ENCODE data around the gene RASL12. TPM values are rescaled to one million over a fixed set of nuclear protein-coding genes. Genes with fewer than 3 reads are reported as not detected.
"Not testable (repeated sequence)": the region's sequence is repeated elsewhere in the genome, so short reads cannot be mapped to it uniquely, and the experiment has no call there.

Gene RASL12
- total RNA-seq, 2 donors from 2014 or later = 53.3 to 63.3 TPM

DNA sequence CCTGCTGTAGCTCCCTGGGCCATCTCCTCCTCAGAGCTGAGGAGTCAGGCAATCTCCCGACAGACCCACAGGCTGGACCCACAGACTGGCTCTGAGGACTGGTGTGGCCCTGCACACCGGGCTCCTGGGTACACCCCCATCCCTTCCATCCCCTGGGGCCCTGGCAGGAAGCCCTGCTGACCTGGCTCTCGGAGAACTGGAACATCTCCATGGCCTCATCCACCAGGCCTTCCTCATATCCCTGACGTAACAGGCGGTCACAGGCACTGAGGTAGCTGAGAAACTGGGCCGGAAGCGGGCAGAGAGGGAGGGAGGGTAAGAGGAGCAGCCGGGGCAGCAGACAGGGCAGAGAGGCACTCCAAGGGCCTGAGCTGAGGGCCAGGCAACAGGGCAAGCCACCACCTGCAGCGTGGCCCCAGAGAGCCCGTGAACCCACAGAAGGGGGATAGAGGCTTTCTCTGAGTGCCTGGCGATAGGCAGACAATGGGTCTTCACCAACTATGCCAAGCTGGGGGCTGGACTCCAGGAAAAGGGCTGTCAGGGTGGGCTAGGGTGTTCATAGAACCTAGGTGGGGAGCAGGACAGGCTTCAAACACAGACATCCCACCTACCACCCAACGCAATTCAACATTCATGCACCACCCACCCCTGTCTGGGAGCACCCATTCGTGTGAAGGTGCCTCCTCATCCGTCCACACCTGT, 26.7 kb upstream of the RASL12 start:
- intact Hi-C loops (cut with DNase I) = no loop called here
- peak; percentile 49 for DNase-seq
- ATAC-seq = peak; percentile 45 to 57

DNA sequence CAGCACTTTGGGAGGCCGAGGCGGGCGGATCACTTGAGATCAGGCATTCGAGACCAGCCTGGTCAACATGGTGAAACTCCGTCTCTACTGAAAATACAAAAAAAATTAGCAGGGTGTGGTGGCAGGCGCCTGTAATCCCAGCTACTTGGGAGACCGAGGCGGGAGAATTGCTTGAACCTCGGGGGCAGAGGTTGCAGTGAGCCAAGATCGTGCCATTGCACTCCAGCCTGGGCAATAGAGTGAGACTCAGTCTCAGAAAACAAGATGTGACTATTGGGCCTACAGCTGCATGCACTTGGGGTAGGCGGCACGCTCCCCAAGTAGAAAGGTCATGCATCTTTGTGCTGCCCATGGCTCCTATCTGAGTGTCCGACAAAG, 26.0 kb upstream of the RASL12 start:
- intact Hi-C loops (cut with DNase I); DNase-seq; ATAC-seq: not testable (repeated sequence)

DNA sequence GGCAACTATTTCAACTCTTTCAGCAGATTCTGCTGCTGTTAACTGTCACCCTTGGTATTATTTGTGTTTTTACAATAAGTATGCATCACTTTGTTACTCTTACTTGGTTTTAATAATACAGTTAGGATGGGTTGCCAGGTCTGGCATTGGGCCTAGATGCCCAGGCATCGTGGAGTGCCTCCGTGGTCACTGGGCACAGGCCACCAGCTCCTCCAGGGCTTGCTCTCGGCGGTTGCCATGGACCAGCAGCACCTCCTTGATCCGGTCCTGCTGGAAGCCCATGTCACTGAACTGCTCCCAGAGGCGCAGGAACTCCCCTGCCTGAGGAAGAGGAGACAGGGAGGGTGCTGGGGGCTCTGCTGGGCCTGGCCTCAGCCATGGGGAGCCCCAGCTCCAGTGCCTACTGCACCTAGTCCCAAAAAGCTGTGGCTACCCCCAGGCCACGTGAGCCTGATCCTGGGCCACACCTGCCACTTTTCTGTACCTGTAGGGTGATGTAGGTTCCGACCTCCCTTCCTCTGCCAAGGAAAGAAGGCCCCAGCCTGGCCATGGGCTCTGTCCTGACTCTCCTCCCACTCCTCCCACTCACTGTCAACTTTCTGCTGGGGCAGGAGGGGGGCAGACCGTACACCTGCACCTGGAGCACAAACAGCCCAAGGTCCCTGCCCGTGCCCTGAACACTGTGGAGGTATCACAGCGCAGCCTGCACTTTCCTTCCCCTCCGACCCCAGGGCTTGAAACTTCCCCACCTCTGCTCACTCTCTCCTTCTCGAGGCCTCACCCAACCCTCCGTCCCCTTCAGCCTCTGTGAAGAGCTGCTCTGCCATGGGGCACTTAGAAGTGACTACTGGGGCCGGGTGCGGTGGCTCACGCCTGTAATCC, 25.4 kb upstream of the RASL12 start:
- ATAC-seq = no peak
- intact Hi-C loops (cut with DNase I) = no loop called here
- DNase-seq = no peak

DNA sequence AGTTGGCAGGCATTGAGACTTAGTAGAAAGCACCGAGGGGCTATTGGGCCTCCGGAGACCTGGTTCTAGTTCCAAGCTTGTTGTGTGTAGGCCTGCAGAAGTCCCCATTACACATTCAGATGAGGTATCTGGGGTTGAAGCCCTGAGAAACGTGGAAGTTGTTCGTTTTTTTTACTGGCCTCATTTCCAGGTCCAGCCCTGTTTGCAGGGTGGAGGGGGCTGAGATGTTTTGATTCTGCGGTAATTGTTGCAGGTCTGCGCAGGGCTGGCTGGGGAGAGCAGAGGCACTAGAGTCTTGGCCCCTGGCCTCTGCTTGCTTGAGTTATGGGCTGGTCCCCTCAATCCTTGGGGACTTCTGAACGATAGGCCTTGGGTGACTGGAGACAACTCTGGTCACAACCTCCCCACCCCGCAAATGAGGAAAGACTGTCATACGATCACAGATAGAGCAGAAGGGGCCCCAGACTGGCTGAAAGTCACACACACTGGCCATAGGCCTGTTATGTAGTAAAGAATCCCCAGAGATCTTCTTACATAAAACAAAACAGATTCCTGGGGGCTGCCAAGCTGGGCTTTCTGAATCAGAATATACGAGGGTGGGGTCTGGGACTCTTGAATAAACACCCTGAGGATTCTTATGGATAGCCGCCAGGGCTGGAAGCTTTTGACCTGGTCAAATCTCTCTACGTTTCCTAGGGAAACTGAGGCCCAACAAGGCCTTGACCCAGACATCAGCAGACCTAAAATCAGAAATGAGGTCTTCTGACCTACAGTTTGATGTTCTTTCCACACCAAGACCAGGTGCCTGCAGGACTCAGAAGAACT, 24.4 kb upstream of the RASL12 start:
- no peak for ATAC-seq
- intact Hi-C loops (cut with DNase I) = no loop called here
- no peak for DNase-seq

DNA sequence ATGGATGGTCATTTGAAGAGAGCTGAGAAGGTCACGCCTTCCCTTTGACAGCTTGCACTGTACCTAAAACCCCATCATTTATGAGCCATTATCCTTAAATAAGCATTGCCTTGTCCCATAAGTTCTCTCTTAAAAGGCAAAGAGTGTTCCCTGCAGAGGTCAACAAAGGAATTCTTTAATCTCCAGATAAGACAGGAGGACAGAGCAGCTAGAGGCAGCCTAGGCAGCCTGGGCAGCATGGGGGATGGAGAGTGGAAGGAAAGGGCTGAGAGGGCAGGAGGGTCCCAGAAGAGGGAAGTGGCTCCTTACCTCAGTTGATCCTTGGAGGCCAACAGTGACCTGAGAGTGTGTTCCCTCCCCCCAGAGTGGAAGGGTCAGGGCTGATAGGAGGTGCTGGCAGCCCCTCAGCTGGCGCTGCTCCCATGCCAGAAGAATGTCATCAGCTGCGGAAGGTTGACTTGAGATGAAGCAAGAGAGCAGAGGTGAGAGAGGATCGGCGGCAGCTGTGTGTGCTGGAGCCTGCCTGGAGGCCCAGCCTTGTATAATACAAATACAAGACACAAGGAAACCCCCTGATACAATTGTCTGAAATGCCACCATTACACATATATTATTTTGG, 21.5 kb upstream of the RASL12 start:
- intact Hi-C loops (cut with DNase I) = loop anchor here in 1 of 2 donors (5.0 kb wide), 1 partner anchor 37 kb away; no protein-coding TSS in a partner anchor
- ATAC-seq (peak; percentile 17 to 42), DNase-seq (peak; percentile 68)

DNA sequence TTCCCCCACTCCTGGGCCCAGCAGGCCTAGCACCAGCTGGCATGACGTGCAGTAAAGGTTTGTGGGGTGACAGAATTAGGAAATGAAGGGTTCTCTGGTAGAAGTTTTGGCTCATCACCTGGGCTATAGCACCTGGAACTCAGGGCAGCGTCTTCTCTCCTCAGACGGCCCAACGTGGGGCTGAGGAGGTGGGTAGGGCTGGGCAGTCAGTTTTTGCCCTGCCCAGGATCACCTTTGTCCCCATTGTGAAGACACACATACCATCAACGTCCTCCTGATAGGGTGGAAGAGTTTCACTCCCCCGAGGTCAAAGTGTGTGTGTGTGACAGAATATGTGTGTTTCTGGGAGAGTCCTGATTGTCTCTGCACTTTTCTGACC, 20.8 kb upstream of the RASL12 start:
- ATAC-seq (no peak), DNase-seq (no peak)
- intact Hi-C loops (cut with DNase I) = loop anchor here in 1 of 2 donors (5.0 kb wide), 1 partner anchor 36 kb away; no protein-coding TSS in a partner anchor

DNA sequence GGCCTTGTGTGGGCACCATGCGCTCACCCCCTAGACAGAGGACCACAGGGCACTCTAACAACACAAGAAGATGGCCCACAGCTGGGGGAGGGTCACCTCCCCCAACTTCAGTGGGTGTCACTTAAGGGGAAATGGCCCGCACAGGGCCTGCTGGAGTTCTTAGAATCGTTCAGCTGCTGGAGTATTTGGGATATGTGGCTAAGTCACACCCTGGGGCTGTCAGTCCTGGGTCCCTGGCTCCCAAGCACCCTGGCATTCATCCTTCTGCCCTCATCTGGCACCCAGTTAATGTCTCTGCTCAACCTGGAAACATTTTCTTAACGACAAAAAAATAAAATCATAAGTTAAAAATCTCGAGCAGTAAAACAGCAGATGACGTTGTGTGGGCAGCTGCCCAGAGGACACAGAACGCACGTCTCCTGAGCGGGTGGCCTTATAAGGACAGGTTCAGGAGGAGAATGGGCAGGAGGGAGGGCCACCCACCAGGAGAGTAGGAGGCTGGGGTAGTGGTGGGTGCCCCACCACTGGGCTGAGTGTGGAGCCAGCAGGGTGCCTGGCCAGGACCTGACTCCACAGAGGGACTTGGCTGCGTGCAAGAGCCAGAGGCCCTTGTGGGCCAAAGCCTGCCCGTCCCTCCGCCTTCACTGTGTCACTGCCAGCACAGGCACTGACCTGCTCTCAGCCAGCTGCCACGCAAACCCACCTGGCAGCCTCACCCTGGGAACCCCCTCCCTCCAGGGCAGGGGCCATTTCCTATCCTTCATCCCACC, 20.3 kb upstream of the RASL12 start:
- peak; percentile 77 to 81 for ATAC-seq
- DNase-seq = peak; percentile 75
- intact Hi-C loops (cut with DNase I) = loop anchor here in 1 of 2 donors (5.0 kb wide), 1 partner anchor 36 kb away; no protein-coding TSS in a partner anchor

DNA sequence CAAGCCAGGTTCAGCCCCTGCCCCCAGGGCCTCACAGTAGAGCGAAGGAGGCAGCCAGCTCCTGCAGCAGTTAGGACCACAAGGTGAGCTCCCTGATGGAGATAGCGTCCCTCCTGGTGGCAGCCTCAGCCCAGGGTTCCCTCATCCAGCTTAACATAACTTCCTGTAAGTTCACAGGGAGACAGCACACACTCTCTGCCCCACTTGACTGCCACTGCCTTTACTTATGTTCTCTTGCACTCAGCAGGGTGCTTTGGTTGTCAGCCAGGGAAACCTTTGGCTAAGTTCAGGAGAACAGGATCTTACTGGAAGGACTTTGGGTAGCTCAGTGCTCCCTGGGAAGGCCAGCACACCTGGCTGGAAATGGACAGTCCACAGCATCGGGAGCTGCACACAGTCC, 19.6 kb upstream of the RASL12 start:
- DNase-seq (no peak), ATAC-seq (no peak)
- intact Hi-C loops (cut with DNase I) = loop anchor here in 1 of 2 donors (5.0 kb wide), 1 partner anchor 35 kb away; no protein-coding TSS in a partner anchor

DNA sequence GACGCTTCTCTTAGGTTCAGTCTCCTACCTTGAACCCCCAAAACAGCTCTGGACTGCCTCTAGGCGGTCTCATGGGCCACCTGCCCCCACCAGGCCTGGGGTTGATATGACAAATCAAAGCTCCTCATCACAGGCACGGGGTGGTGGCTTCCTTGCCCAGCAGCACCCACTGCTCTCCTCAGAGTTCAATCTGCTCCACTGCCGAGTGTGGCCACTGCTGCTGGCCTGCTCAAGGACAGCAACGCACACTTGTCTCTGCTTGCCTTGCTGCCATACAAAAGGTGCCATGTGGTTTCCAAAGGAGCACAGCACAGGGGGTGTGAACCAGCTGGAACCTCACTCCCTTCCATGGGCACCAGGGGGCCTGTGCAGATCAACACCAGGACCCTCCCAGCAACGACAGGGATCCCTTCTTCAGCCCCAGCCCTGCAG, 18.9 kb upstream of the RASL12 start:
- intact Hi-C loops (cut with DNase I) = loop anchor here in 1 of 2 donors (5.0 kb wide), 1 partner anchor 34 kb away; no protein-coding TSS in a partner anchor
- ATAC-seq = no peak
- no peak for DNase-seq

DNA sequence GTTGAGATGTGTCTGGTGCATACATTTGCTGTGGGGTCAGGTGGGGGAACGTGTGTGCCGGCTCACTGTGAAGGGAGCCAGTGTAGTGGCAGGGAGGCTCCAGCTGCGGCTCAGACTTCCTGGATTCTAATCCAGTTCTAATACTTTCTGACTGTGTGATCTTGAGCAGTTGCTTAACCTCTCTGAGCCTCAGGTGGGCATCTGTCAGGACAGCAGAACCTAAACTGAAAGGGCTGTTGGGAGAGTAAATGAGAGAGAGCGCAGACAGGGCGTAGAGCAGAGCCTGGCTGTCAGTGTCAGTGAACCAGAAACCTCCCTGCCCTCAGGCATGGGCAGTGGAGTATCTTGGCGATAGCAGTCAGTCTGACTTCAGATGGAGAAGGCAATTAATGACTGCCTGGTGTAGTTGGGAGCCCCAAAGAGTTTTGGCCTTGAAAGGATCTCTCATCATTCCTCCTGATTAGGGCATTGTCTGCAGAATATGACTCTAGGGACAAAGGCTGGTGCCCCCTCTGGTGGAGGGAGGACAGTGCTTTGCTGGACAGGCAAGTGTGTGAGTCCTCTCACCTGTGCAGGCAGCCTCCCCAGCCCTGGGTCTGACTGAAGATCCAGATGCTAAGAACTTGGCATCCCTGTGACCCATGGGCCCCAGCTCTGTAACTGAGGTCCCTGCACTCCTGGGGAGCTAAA, 18.3 kb upstream of the RASL12 start:
- DNase-seq = no peak
- intact Hi-C loops (cut with DNase I) = loop anchor here in 1 of 2 donors (5.0 kb wide), 1 partner anchor 34 kb away; no protein-coding TSS in a partner anchor
- ATAC-seq = no peak

DNA sequence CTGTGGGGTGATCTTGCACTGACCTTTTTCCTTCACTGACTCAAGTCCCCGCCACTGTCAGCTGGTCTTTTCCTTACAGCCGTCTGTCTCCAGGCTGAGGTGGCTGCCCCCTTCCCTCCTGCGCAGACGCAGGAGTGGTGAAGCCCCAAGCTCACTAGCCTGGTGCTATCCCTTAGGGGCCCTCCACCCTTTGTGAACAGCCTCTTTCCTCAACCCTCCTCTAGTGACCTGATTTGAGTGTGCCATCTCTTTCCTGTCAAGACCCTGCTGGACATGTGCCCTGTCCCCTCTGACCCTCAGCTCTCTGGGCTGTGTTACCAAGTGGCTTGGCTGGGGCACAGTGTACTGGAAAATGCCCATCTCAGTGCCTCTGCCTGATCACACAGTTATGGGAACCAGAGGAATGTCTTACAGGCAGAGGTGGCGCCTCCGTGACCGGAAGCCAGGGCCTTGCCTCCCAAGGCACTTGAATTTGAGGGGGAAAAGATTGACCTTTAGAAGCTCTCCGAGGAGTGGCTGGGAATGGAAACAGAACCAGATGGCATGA, 17.5 kb upstream of the RASL12 start:
- DNase-seq = no peak
- intact Hi-C loops (cut with DNase I) = loop anchor here in 1 of 2 donors (5.0 kb wide), 1 partner anchor 33 kb away; no protein-coding TSS in a partner anchor
- no peak for ATAC-seq

DNA sequence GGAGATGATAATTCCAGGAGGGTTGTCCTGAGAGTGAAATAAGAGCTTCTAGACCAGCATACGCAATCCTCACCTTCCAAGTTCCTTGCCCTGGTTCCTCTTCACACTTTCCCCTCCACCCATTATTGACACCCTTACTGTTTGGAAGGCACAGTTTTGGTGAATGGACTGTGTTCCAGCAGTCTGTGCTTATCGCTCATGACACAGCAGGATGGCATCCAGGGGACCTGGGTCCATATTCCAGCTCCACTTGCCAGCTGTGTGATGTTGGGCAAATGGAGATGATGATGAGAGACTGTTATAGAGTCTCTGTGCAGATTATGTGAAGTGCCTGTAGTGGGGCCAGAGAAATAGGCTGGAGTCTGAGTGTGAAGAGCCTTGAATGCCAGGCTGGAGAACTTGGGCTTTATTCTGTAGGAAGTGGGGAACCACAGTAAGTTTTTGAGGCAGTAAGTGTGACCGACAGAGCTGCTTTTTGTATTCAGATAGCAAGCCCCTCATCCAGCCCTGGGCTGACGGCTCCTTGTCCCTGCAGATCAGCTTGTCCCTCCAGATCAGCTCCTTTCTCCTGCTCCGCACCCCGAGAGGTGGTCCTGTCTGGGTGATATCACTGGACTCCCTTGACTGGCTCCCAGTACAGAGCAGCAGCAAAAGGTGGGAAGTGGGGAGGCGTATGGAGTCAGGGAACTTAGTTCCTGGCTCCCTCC, 16.9 kb upstream of the RASL12 start:
- intact Hi-C loops (cut with DNase I) = loop anchor here in 1 of 2 donors (5.0 kb wide), 1 partner anchor 32 kb away; no protein-coding TSS in a partner anchor
- ATAC-seq (peak in 1 of 2 donors; percentile 24), DNase-seq (no peak)

DNA sequence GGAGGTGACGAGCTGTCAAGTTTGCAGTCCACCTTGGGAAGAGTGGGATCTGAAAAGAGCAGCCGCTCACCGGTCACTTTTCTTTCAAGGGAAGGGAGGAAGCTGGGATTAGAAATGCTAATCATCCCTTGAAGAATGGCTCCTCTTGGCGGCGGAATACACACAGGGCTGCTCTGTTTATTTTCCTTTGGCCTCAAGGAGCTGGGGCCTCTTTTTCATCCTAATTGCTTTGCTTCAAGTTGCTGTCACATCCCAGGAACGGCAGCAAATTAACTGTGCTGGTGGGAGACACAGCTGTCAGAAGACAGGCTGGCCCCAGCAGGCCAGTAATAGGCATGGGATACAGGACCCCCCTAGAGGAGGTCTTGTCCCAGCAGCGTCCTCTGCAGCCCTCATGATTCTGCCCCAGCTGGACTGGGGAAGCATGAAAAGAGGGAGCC, 15.5 kb upstream of the RASL12 start:
- DNase-seq (no peak), ATAC-seq (no peak)
- intact Hi-C loops (cut with DNase I) = loop anchor here in 1 of 2 donors (2.0 kb wide), 1 partner anchor 30 kb away; no protein-coding TSS in a partner anchor

DNA sequence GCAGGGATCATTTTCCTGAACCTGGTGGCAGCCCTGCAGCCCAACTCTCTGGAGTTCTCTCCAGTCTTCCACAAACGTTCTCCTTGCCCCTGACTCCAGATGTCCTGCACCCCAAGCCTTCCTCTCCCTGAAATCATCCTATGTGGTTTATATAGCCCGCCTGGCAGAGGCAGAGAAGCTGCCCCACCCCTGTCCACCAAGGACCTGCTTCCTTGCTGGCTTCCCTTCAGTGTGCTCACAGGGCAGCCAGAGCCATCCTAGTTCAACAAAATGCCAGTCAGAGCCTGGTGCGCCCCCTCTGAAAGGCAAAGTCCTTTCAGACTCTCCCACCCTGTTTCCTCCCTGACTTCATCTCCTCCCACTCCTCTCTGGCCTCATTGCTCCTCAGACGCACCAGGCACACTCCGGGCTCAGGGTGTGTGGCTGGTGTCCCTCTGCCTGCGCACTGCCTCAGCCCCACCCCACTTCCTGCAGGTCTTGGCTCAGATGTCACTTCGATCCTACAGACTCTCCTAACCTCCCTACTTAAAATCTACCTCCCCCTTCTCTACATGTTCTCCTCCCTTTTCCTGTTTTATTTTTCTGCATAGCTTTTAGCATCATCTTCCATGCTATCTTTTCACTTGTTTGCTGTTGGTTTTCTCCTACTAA, 14.6 kb upstream of the RASL12 start:
- no peak for DNase-seq
- intact Hi-C loops (cut with DNase I) = loop anchor here in 1 of 2 donors (2.0 kb wide), 1 partner anchor 30 kb away; no protein-coding TSS in a partner anchor
- ATAC-seq = peak in 1 of 2 donors; percentile 38

DNA sequence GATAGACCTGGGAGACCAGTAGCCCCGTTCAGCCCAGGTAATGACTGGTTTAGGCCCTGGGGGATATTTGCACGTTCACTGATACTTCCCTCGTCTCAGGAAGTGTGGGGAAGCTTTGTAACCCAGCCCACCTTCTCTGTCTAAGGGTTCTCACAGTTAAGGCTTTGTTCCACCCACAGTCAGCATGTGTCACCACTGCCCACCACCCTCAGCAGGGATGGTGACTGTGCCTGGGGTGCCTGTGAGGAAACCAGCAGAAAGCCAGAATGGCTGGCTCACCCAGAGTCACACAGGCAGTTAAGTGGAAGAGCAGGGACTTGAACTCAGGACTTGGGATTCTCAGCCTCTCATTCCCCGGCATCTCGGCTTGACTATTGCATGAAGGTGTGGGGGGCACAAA, 14.0 kb upstream of the RASL12 start:
- no peak for DNase-seq
- intact Hi-C loops (cut with DNase I) = loop anchor here in 1 of 2 donors (2.0 kb wide), 1 partner anchor 29 kb away; no protein-coding TSS in a partner anchor
- no peak for ATAC-seq
